Vagina (tissue), 2 donors: ENCODE data around the gene ZC3HAV1L. TPM values are rescaled to one million over a fixed set of nuclear protein-coding genes. Genes with fewer than 3 reads are reported as not detected.

Experiments
- DNase-seq, 2 donors: peaks; one replicate each; pipeline ENCODE4 v3.0.0-alpha.2; 2017; ENCODE audit errors: extremely low spot score in 2 of 2
- H3K27ac ChIP-seq: fragments of 200-600 bp; sonication (generic); one replicate; pipeline ENCODE4 v1.5.1; 2019
- H3K27me3 ChIP-seq: fragments of 200-600 bp; sonication (generic); one replicate; pipeline ENCODE4 v1.5.1; 2019
- H3K36me3 ChIP-seq, 2 donors: fragments of 200-600 bp; sonication (generic); one replicate each; pipeline ENCODE4 v1.5.1; 2017 to 2019
- H3K4me1 ChIP-seq: fragments of 200-600 bp; sonication (generic); one replicate; pipeline ENCODE4 v1.5.1; 2019
- H3K4me3 ChIP-seq, 2 donors: fragments of 200-600 bp; sonication (generic); 1 replicate in 1 of 2; 2 replicates in 1 of 2; pipeline ENCODE4 v1.5.1; 2016 to 2019
- H3K9me3 ChIP-seq: fragments of 200-600 bp; sonication (generic); one replicate; pipeline ENCODE4 v1.5.1; 2019
- POLR2A ChIP-seq, 2 donors: fragments of 450-650 bp; IDR thresholded peaks; one replicate each; pipeline ENCODE4 v1.6.1; 2017; ENCODE audit warnings: antibody characterized with exemption in 2 of 2, mild to moderate bottlenecking in 2 of 2, moderate library complexity in 2 of 2
- POLR2AphosphoS5 ChIP-seq, 2 donors: sonication (generic); formaldehyde crosslinking; IDR thresholded peaks; one replicate each; pipeline ENCODE4 v1.9.0; 2017; ENCODE audit warnings: antibody characterized with exemption in 2 of 2, mild to moderate bottlenecking in 2 of 2, low read depth in 1 of 2; ENCODE audit not compliant: insufficient read depth in 1 of 2
- intact Hi-C: fragments of 100-400 bp; cut with DNase I; formaldehyde crosslinking; loops from one replicate; pipeline ENCODE4 v1.15.1; 2023
- total RNA-seq: library from RNA; depleted of rRNA; stranded (reverse); fragments of >200 nt; gene quantifications from one replicate; pipeline ENCODE4 v1.2.3, GENCODE V29; 2016
- TF ChIP-seq, protein P1 (sequence below), 3 experiments: fragments of 450-650 bp in 2 of 3; fragments of 200-600 bp in 1 of 3; sonication (generic) in 1 of 3; IDR thresholded peaks; one replicate each; pipeline ENCODE4 v1.5.1; 2017 to 2019; ENCODE audit warnings: antibody characterized with exemption in 3 of 3, mild to moderate bottlenecking in 2 of 3, moderate library complexity in 2 of 3

Gene ZC3HAV1L
- total RNA-seq, 1 donor from 2014 or later = 55.7 TPM

- DNase-seq = no peak
- H3K9me3 ChIP-seq = no peaks in the 10 kb centered on the region
- TF ChIP-seq, protein P1, sequence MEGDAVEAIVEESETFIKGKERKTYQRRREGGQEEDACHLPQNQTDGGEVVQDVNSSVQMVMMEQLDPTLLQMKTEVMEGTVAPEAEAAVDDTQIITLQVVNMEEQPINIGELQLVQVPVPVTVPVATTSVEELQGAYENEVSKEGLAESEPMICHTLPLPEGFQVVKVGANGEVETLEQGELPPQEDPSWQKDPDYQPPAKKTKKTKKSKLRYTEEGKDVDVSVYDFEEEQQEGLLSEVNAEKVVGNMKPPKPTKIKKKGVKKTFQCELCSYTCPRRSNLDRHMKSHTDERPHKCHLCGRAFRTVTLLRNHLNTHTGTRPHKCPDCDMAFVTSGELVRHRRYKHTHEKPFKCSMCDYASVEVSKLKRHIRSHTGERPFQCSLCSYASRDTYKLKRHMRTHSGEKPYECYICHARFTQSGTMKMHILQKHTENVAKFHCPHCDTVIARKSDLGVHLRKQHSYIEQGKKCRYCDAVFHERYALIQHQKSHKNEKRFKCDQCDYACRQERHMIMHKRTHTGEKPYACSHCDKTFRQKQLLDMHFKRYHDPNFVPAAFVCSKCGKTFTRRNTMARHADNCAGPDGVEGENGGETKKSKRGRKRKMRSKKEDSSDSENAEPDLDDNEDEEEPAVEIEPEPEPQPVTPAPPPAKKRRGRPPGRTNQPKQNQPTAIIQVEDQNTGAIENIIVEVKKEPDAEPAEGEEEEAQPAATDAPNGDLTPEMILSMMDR (IDR thresholded peaks at IDR 0.05) = no peak
- TF ChIP-seq POLR2A (IDR thresholded peaks at IDR 0.05) (no peak), POLR2AphosphoS5 (IDR thresholded peaks at IDR 0.05; ENCODE audit: insufficient read depth in 1 of 2, low read depth in 1 of 2) (no peak)
- intact Hi-C loops = no loop called here
- no peak overlapping the region for H3K27ac ChIP-seq
- no peaks in the 10 kb centered on the region for H3K27me3 ChIP-seq
- no peaks in the 10 kb centered on the region for H3K4me1 ChIP-seq
- H3K36me3 ChIP-seq = peaks cover 0 to 48% of the 10 kb centered on the region in 2 donors
- H3K4me3 ChIP-seq = no peak overlapping the region
These were observed 10.3 kb upstream of the ZC3HAV1L start for GRCh38 chr7:139046143-139046542.

- Histone ChIP-seq H3K9me3 (no peaks in the 10 kb centered on the region), H3K4me1 (no peaks in the 10 kb centered on the region), H3K36me3 (peaks cover 0 to 41% of the 10 kb centered on the region in 2 donors), H3K27ac (no peak overlapping the region), H3K4me3 (no peak overlapping the region), H3K27me3 (no peaks in the 10 kb centered on the region)
- intact Hi-C loops = no loop called here
- no peak for DNase-seq
- TF ChIP-seq, protein P1 (IDR thresholded peaks at IDR 0.05) = no peak
- no peak for TF ChIP-seq POLR2AphosphoS5 (IDR thresholded peaks at IDR 0.05; ENCODE audit: insufficient read depth in 1 of 2, low read depth in 1 of 2)
- TF ChIP-seq POLR2A (IDR thresholded peaks at IDR 0.05) = no peak
These were observed 9.3 kb upstream of the ZC3HAV1L start for GRCh38 chr7:139044813-139045794.

- H3K4me1 ChIP-seq = no peaks in the 10 kb centered on the region
- H3K36me3 ChIP-seq = peaks cover 0 to 33% of the 10 kb centered on the region in 2 donors
- H3K27ac ChIP-seq = no peak overlapping the region
- H3K4me3 ChIP-seq = no peak overlapping the region
- intact Hi-C loops = no loop called here
- TF ChIP-seq POLR2A (IDR thresholded peaks at IDR 0.05) (no peak), POLR2AphosphoS5 (IDR thresholded peaks at IDR 0.05; ENCODE audit: insufficient read depth in 1 of 2, low read depth in 1 of 2) (no peak)
- TF ChIP-seq, protein P1 (IDR thresholded peaks at IDR 0.05) = no peak
- H3K9me3 ChIP-seq = no peaks in the 10 kb centered on the region
- no peak for DNase-seq
- no peaks in the 10 kb centered on the region for H3K27me3 ChIP-seq
These were observed 8.3 kb upstream of the ZC3HAV1L start for GRCh38 chr7:139043823-139044812.

GRCh38 chr7:139041378-139042085 lies 5.7 kb upstream of the ZC3HAV1L start:
- DNase-seq = no peak
- TF ChIP-seq POLR2AphosphoS5 (IDR thresholded peaks at IDR 0.05; ENCODE audit: insufficient read depth in 1 of 2, low read depth in 1 of 2) (no peak), POLR2A (IDR thresholded peaks at IDR 0.05) (no peak)
- TF ChIP-seq, protein P1 (IDR thresholded peaks at IDR 0.05) = no peak
- no peak overlapping the region for H3K4me3 ChIP-seq
- H3K27ac ChIP-seq = no peak overlapping the region
- H3K36me3 ChIP-seq = peaks cover 0 to 18% of the 10 kb centered on the region in 2 donors
- no peaks in the 10 kb centered on the region for H3K9me3 ChIP-seq
- H3K4me1 ChIP-seq = peaks cover 4% of the 10 kb centered on the region
- H3K27me3 ChIP-seq = no peaks in the 10 kb centered on the region
- intact Hi-C loops = no loop called here
